VCaP (cell line): ENCODE results near the gene PRKAG1.

Experiments
- H3K27ac ChIP-seq: fragments of 450-650 bp; 2 replicates; pipeline ENCODE4 v1.5.1; 2017
- CTCF ChIP-seq: fragments of 450-650 bp; conservative IDR thresholded peaks from 2 replicates; pipeline ENCODE4 v1.5.1; 2017; ENCODE audit warnings: mild to moderate bottlenecking, moderate library complexity

The PRKAG1 gene

DNA sequence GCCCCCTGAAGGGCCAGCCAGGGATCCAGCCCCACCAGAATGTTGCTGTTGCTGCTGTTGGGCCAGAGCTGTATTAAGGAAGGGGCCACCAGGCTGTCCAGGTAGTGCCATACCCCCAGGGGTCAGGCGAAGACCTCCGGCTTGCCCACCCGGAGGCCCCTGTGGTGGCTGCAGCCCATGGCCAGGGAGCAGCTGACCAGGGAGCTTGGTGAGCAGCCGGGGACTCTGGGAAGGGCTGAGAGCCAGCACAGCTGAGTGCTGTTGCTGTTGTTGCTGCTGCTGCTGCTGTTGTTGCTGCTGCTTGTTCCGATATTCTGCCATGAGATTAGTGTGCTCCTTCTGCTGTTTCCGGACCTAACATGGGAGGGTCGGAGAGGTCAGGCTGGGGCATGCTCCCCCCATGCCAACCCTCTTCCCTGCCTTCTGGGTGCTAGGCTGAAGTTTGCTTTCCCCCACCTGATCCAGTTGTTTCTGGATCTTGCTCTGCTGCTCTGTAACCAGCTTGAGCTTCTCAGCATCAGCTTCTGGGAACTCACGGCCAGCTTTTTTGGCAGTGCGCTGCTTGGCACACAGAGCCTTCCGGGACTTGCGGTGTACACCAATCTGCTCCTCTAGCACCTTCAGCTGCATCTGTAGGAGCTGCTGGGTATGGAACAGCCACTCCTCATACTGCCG is 15.2 kb upstream of the PRKAG1 start:
- H3K27ac ChIP-seq: no peak overlapping the region
- no peak for TF ChIP-seq CTCF

DNA sequence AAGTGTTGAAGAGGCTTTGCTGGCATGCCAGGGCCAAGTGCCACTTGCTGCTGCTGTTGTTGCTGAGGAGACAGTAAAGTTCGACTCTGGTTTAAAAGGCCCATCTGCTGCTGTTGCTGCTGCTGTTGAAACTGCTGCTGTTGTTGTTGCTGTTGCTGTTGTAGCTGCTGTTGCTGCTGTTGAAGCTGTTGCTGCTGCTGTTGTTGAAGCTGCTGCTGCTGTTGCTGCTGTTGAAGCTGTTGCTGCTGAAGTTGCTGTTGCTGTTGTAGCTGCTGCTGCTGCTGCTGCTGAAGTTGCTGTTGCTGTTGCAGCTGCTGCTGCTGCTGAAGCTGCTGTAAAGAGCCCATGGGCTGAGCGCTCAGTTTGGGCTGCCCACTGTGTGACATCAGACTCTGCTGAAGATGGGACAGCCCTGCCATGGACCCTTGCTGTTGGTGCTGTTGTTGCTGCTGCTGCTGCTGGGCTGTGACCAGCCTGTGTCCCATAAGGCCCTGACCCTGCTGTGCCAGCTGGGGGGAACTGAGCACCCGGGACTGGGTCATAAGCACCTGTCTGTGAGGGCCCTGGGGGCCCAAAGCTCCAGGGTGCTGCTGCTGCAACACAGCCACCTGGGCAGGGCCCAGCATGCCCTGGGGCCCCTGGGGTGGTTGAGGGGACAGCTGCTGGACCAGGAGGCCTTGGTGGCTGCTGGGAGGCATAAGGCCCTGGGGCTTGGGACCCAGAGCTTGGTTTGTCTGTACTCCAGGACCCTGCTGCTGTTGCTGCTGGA is 14.3 kb upstream of the PRKAG1 start:
- H3K27ac ChIP-seq: no peak overlapping the region
- no peak for TF ChIP-seq CTCF

GRCh38 chr12:49032276-49032675 is 13.7 kb upstream of the PRKAG1 start:
- H3K27ac ChIP-seq: no peak overlapping the region

DNA sequence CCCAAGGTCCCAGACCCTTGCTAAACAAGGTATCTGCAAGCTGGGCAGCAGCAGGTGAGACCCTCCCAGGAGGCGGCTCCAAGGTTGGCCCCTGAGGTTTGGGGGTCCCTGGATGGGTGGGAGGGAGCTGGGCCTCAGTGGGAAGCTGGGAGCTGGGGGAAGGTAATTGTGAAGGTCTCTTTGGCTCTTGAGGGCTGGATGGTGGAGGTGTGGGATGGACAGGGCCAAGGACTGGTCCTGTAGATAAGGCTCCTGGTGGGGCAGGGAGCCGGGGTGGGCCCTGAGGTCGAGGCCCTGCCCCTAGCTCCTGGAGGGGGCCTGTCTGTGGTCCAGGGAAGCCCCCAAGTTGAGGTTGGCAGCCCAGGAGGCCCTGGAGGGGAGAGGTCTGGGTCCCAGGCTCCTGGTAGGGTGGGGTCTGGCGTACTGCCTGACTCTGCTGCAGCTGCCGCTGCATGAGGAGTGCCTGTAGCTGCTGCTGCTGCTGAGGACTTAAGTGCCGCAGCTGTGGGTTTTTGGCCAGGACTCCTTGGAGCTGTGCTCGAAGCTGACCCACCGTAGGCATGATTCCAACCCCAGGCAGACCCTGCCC is 13.1 kb upstream of the PRKAG1 start:
- H3K27ac ChIP-seq: no peak overlapping the region
- TF ChIP-seq CTCF: no peak

More at GRCh38 chr12:49032276-49032675, 13.7 kb upstream of the PRKAG1 start:
- TF ChIP-seq CTCF: no peak

DNA sequence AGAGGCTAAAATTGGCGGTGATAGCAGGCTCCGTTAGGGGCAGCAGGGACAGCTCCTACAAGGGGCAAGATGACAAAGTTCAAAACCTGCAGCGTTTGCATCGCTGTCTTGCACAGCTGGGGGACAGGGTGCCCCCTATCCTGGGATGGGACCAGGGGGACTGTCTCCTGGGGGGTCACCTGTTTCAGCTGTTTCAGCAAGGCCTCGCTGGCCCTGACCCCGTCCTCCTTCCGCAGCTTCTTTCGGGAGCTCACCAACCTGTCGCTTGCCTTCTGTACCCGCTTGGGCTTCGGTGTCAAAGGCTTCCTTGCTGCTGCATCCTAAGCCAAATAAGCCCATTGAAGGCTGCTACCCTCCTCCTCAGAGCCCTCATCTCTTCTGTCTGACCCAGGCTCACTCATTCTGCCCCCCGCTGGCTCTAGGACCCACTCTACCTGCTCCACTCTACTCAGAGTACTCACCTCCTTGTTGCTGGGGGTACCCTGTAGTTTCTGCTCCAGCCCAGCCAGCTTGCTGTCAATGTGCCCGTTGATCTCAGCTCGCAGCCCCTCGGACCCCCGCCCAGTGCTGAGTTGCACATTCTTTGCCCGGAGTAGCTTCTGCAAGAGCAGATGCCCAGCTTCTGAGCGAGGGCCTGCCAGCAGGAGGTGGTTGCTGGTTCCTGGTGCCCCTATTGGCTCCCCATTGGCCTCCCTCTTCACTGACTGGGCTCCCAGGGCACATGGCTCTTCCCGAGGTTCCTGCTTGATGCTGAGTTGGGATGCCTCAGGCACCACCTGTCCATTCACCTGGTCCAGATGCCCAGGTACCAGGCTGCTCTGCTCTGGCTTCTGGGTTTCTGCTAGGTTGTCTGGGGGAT is 12.4 kb upstream of the PRKAG1 start:
- TF ChIP-seq CTCF: no peak
- no peak overlapping the region for H3K27ac ChIP-seq

GRCh38 chr12:49030119-49030518 is 11.5 kb upstream of the PRKAG1 start:
- no peak for TF ChIP-seq CTCF
- no peak overlapping the region for H3K27ac ChIP-seq
